Lower lobe of right lung (tissue), 2 donors: ENCODE results near the gene ROCK1. TPM values are rescaled to one million over a fixed set of nuclear protein-coding genes. Genes with fewer than 3 reads are reported as not detected.

Source experiments
- ATAC-seq, 2 donors: fragments of 200-7000 bp; cut with Tn5 transposase; one replicate each; pipeline ENCODE4 v1.9.1; 2020 to 2022; ENCODE audit warnings: mild to moderate bottlenecking in 2 of 2, moderate library complexity in 2 of 2
- DNase-seq: peaks from one replicate; pipeline ENCODE4 v3.0.0-alpha.2; 2020
- H3K27ac ChIP-seq: fragments of 200-600 bp; one replicate; pipeline ENCODE4 v1.8.0; 2022
- H3K27me3 ChIP-seq: fragments of 200-600 bp; one replicate; pipeline ENCODE4 v1.8.0; 2022; ENCODE audit warnings: low read depth
- H3K36me3 ChIP-seq: fragments of 200-600 bp; one replicate; pipeline ENCODE4 v1.8.0; 2022; ENCODE audit warnings: mild to moderate bottlenecking
- H3K4me1 ChIP-seq: fragments of 200-600 bp; one replicate; pipeline ENCODE4 v1.8.0; 2022
- H3K4me3 ChIP-seq: fragments of 200-600 bp; one replicate; pipeline ENCODE4 v1.8.0; 2022; ENCODE audit warnings: mild to moderate bottlenecking
- H3K9me3 ChIP-seq: fragments of 200-600 bp; one replicate; pipeline ENCODE4 v1.8.0; 2022
- intact Hi-C: fragments of 100-400 bp; cut with DNase I; formaldehyde crosslinking; loops from one replicate; pipeline ENCODE4 v1.11.0; 2022
- total RNA-seq: library from RNA; stranded (reverse); fragmentation: NEBNext Ultra II Directional; extraction: Animal tissue kit (Norgen Biotek cat#: 25700); gene quantifications from one replicate; pipeline ENCODE4 v1.2.1, GENCODE V29; 2021
- TF ChIP-seq, protein P1 (sequence below): fragments of 200-600 bp; IDR thresholded peaks from one replicate; pipeline ENCODE4 v1.8.0; 2022; ENCODE audit warnings: antibody characterized with exemption, mild to moderate bottlenecking
- donor health status: DM: no; HTN: yes; CAD: no; lungs with severe emphysema.

Gene ROCK1
- total RNA-seq, 1 donor from 2014 or later, result 67.0 TPM

DNA sequence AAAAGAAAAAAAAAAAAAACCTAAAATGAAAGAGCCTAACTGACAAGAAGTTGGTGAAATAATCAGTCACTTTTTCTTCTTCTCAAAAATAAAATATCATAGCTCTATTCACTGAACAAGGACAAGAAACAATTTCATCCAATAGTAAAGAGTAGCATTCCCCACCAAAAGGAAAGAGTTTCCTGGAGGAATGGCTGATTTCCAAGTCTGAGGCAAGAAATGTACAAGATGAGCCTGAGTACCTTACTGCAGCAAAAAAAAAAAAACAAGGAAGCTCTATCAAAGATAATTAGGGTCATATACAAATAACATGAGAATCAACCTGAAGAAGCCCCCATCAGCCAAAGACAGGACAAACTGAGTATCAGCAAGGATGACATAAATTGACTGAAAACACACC, 11.5 kb downstream of the ROCK1 start:
- H3K36me3 ChIP-seq, result no peaks in the 10 kb centered on the region
- intact Hi-C loops, result no loop called here
- H3K4me3 ChIP-seq, result no peak overlapping the region
- no peaks in the 10 kb centered on the region for H3K27me3 ChIP-seq
- H3K4me1 ChIP-seq, result peaks cover 59% of the 10 kb centered on the region
- ATAC-seq (no peak), DNase-seq (no peak)
- H3K27ac ChIP-seq, result no peak overlapping the region
- TF ChIP-seq, protein P1, sequence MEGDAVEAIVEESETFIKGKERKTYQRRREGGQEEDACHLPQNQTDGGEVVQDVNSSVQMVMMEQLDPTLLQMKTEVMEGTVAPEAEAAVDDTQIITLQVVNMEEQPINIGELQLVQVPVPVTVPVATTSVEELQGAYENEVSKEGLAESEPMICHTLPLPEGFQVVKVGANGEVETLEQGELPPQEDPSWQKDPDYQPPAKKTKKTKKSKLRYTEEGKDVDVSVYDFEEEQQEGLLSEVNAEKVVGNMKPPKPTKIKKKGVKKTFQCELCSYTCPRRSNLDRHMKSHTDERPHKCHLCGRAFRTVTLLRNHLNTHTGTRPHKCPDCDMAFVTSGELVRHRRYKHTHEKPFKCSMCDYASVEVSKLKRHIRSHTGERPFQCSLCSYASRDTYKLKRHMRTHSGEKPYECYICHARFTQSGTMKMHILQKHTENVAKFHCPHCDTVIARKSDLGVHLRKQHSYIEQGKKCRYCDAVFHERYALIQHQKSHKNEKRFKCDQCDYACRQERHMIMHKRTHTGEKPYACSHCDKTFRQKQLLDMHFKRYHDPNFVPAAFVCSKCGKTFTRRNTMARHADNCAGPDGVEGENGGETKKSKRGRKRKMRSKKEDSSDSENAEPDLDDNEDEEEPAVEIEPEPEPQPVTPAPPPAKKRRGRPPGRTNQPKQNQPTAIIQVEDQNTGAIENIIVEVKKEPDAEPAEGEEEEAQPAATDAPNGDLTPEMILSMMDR, result no peak
- H3K9me3 ChIP-seq, result no peaks in the 10 kb centered on the region

DNA sequence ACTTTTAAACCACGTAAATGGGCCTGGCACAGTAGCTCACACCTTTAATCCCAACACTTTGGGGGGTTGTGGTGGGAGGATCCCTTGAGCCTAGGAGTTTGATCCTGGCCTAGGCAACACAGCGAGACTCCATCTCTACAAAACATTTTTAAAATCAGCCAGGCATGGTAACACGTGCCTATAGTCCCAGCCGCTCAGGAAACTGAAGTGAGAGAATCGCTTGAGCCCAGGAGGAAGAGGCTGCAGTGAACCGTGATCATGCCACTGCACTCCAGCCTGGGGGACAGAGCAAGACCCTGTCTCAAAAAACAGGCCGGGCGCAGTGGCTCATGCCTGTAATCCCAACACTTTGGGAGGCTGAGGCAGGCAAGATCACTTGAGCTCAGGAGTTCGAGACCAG, 12.2 kb downstream of the ROCK1 start:
- no peak overlapping the region for H3K27ac ChIP-seq
- no peaks in the 10 kb centered on the region for H3K36me3 ChIP-seq
- ATAC-seq (no peak), DNase-seq (no peak)
- H3K4me3 ChIP-seq, result no peak overlapping the region
- H3K27me3 ChIP-seq, result no peaks in the 10 kb centered on the region
- peaks cover 56% of the 10 kb centered on the region for H3K4me1 ChIP-seq
- intact Hi-C loops, result no loop called here
- TF ChIP-seq, protein P1, result no peak
- no peaks in the 10 kb centered on the region for H3K9me3 ChIP-seq

DNA sequence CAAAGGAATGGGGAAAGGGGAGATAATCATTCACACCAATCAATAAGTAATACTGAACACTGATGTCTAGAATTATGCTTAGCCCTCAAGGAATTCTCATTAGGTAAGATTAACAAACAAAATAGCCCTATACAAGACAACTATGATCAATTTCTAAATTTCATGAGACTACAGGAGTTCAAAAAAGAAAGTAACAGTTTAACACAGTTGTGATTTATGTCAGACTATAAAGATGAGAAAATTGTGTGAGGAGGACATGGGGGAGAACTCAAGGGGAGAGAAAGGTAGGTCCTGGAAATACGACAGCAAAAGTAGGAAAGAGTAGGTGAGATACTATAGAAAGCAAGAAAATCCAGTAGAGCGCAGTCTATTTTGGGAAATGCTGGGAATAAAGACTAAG, 14.9 kb downstream of the ROCK1 start:
- Histone ChIP-seq H3K9me3 (no peaks in the 10 kb centered on the region), H3K36me3 (no peaks in the 10 kb centered on the region), H3K27me3 (no peaks in the 10 kb centered on the region), H3K4me1 (peaks cover 50% of the 10 kb centered on the region), H3K4me3 (no peak overlapping the region), H3K27ac (no peak overlapping the region)
- DNase-seq, result no peak
- ATAC-seq, result no peak
- TF ChIP-seq, protein P1, result no peak
- intact Hi-C loops, result no loop called here

DNA sequence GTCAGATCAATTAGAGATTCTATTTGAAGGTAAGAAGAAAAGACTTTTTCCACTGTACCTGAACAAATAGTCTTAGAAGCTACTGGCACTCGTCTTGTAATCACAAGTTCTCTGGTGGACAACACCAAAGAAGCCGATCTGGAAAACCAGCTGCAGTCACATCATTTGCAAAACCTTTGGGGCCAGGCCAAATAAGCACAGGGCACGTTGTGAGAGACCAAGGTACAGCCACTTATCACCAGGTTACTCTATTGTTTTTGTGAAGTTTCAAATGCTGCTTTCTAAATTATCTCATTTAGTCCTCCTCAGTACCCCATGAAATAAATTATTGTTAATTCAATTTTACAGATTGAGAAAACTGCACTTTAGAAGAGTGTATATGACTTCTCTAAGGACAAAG, 18.5 kb downstream of the ROCK1 start:
- Histone ChIP-seq H3K9me3 (no peaks in the 10 kb centered on the region), H3K27me3 (no peaks in the 10 kb centered on the region), H3K27ac (no peak overlapping the region), H3K4me1 (peaks cover 14% of the 10 kb centered on the region), H3K36me3 (no peaks in the 10 kb centered on the region), H3K4me3 (no peak overlapping the region)
- ATAC-seq, result no peak
- intact Hi-C loops, result no loop called here
- TF ChIP-seq, protein P1, result no peak
- DNase-seq, result no peak

DNA sequence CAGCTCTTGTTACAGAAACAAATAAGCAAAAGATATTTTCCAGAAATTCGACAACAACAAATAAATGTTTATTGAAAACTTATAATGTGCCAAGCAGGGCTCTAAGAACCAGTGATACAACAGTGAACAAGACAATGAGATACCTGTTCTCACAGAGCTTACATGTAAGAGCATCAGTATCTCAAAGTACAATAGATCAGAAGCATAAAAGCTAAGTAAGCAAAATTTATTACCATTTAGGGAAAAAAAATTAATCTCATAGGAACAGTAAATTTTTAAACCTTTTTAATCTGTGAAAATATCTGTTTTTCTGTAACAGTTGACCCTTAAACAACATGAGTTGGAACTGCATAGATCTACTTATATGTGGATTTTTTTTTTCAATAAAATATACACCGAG, 20.9 kb downstream of the ROCK1 start:
- intact Hi-C loops, result no loop called here
- H3K9me3 ChIP-seq, result no peaks in the 10 kb centered on the region
- ATAC-seq, result no peak

More for the DNA sequence above, 20.9 kb downstream of the ROCK1 start:
- Histone ChIP-seq H3K27ac (no peak overlapping the region), H3K27me3 (no peaks in the 10 kb centered on the region), H3K4me3 (no peak overlapping the region), H3K36me3 (no peaks in the 10 kb centered on the region), H3K4me1 (no peaks in the 10 kb centered on the region)
- no peak for DNase-seq
- TF ChIP-seq, protein P1, result no peak
